AG09319 (cell line): ENCODE measurements around the gene MRPL39.

ENCODE experiments used
- DNase-seq: peaks from one replicate; pipeline ENCODE4 v3.0.0-alpha.2; 2010; ENCODE audit warnings: low read depth; ENCODE audit errors: extremely low read depth
- CTCF ChIP-seq: IDR thresholded peaks from 2 replicates; pipeline ENCODE4 v1.5.1; 2011; ENCODE audit warnings: low read depth, mild to moderate bottlenecking, inconsistent platforms, low read length, moderate library complexity

Gene MRPL39

GRCh38 chr21:25607151-25608043, at the start of gene MRPL39:
TSS of gene MRPL39 (minus strand) at chr21:25607481. CDS start at chr21:25607475, 6 bp downstream.
- peak; percentile 77 for TF ChIP-seq CTCF
- peak; percentile 72 for DNase-seq

- no peak for DNase-seq
- TF ChIP-seq CTCF: no peak
Measured at GRCh38 chr21:25656412-25656811, 49.1 kb upstream of the MRPL39 start.

- no peak for DNase-seq
- TF ChIP-seq CTCF: no peak
Measured at GRCh38 chr21:25649146-25649545, 41.9 kb upstream of the MRPL39 start.

GRCh38 chr21:25647647-25648046, 40.4 kb upstream of the MRPL39 start:
- no peak for DNase-seq
- TF ChIP-seq CTCF: no peak

- no peak for DNase-seq
- TF ChIP-seq CTCF: no peak
Measured at GRCh38 chr21:25646474-25646873, 39.2 kb upstream of the MRPL39 start.

GRCh38 chr21:25643486-25643885, 36.2 kb upstream of the MRPL39 start:
- no peak for DNase-seq
- TF ChIP-seq CTCF: no peak

GRCh38 chr21:25640943-25641292, 33.6 kb upstream of the MRPL39 start:
- TF ChIP-seq CTCF: no peak
- DNase-seq: no peak
